GM19035 (cell line): ENCODE data around the gene NUP93.
A peak's percentile ranks its signal among the peaks of the same experiment; 100 is the strongest.
"Not testable (repeated sequence)": the region's sequence is repeated elsewhere in the genome, so short reads cannot be mapped to it uniquely, and the experiment has no call there.

Experiments
- ATAC-seq: cut with Tn5 transposase; IDR thresholded peaks from one replicate; pipeline ENCODE4 v1.9.1; 2021; ENCODE audit not compliant: unreplicated experiment

Gene NUP93

GRCh38 chr16:56708525-56709442 is 21.1 kb upstream of the NUP93 start:
- no peak for ATAC-seq

- no peak for ATAC-seq
Measured at GRCh38 chr16:56709443-56710040, 20.4 kb upstream of the NUP93 start.

GRCh38 chr16:56710181-56710737 is 19.7 kb upstream of the NUP93 start:
- no peak for ATAC-seq

- no peak for ATAC-seq
Measured at GRCh38 chr16:56711862-56712261, 18.1 kb upstream of the NUP93 start.

GRCh38 chr16:56713794-56714193 is 16.1 kb upstream of the NUP93 start:
- ATAC-seq, result no peak

- no peak for ATAC-seq
Measured at GRCh38 chr16:56715126-56715525, 14.8 kb upstream of the NUP93 start.

- ATAC-seq, result no peak
Measured at GRCh38 chr16:56716761-56717160, 13.2 kb upstream of the NUP93 start.

GRCh38 chr16:56717532-56717931 is 12.4 kb upstream of the NUP93 start:
- ATAC-seq, result not testable (repeated sequence)

GRCh38 chr16:56722200-56722842 is 7.6 kb upstream of the NUP93 start:
- no peak for ATAC-seq

- no peak for ATAC-seq
Measured at GRCh38 chr16:56724191-56724590, 5.7 kb upstream of the NUP93 start.

GRCh38 chr16:56726283-56726682 is 3.6 kb upstream of the NUP93 start:
- no peak for ATAC-seq

GRCh38 chr16:56726926-56727325 is 3.0 kb upstream of the NUP93 start:
- ATAC-seq, result no peak

- ATAC-seq, result no peak
Measured at GRCh38 chr16:56728027-56728426, 1.9 kb upstream of the NUP93 start.

GRCh38 chr16:56728980-56729734 is 772 bp upstream of the NUP93 start:
- ATAC-seq, result no peak

GRCh38 chr16:56732366-56732765 is 2.4 kb downstream of the NUP93 start:
- ATAC-seq, result peak; percentile 38

- ATAC-seq, result no peak
Measured at GRCh38 chr16:56732832-56733231, 2.9 kb downstream of the NUP93 start.

GRCh38 chr16:56734429-56734828 is 4.5 kb downstream of the NUP93 start:
- no peak for ATAC-seq

GRCh38 chr16:56736476-56736875 is 6.5 kb downstream of the NUP93 start:
- ATAC-seq, result no peak

- no peak for ATAC-seq
Measured at GRCh38 chr16:56737539-56737938, 7.6 kb downstream of the NUP93 start.

GRCh38 chr16:56738221-56738620 is 8.3 kb downstream of the NUP93 start:
- ATAC-seq, result no peak

GRCh38 chr16:56739378-56739777 is 9.4 kb downstream of the NUP93 start:
- ATAC-seq, result not testable (repeated sequence)
